ENCODE measurements around the gene ZNF292.
"Not testable (repeated sequence)": the region's sequence is repeated elsewhere in the genome, so short reads cannot be mapped to it uniquely, and the experiment has no call there.

Gene ZNF292

GRCh38 chr6:87164004-87164403 is 8.6 kb downstream of the ZNF292 start:
- DNase-seq (ENCODE audit: low read depth) = no peak

DNA sequence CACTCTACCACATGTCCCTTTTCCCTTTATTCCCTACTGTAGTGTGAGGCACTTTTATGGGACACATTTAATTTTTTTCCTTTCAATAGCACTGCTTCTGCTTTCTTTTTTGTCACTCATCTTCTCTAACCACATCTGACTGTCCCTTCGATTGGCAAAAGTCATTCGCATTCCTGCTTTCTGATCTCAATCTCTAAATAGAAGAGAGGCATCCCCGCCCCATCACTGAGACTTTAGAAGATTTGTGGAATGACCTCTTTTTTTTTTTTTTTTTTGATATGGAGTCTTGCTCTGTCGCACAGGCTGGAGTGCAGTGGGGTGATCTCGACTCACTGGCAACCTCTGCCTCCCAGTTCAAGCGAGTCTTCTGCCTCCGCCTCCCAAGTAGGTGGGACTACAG is 9.1 kb downstream of the ZNF292 start:
- no peak for DNase-seq (ENCODE audit: low read depth)

DNA sequence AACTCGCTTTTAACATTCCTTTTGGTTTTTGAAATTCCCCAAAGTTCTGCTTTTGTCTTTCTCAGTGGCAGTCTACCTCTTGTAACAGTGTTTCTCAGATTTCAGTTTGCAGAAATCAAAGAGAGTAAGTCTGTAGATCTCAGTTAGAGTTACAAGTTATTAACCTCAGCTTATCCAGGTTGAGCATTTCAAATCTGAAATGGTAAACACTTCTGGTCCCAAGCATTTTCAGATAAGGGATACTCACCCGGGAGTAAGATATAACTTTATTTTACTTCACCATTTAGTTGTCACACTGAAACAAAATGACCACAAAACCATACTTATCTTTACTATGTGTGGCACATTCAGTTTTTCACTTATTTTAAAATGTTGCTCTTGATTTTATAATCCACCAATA is 9.8 kb downstream of the ZNF292 start:
- no peak for DNase-seq (ENCODE audit: low read depth)

- DNase-seq (ENCODE audit: low read depth) = no peak
Observed at GRCh38 chr6:87171938-87172633, 16.7 kb downstream of the ZNF292 start.

DNA sequence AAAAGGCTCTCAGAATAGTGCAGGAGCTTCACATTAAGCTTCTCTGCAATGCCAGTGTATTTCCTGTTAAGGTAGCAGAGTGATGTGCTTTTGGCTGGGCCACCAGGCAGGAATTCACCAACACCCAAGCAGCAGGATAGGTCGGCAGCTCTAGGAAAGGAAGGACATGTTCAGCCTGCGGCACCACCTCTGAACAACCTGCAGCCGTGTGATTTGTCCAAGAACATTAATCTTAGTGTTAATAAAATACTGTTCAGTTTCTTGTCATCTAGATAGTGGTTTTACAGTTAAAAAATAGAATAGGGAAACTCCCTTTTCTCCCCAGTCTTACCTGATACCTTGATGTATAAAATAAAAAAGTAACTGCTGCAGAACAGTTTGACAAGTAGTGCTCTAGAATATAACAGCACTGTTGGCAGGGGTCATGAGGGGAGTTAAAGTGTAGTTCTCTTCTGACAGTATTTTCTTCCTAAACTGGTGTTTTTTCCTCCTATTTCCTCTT is 18.8 kb downstream of the ZNF292 start:
- no peak for DNase-seq (ENCODE audit: low read depth)

GRCh38 chr6:87176493-87176892 is 21.1 kb downstream of the ZNF292 start:
- DNase-seq (ENCODE audit: low read depth) = no peak

- no peak for DNase-seq (ENCODE audit: low read depth)
Observed at GRCh38 chr6:87180105-87180728, 24.9 kb downstream of the ZNF292 start.

- no peak for DNase-seq (ENCODE audit: low read depth)
Observed at GRCh38 chr6:87181903-87182302, 26.5 kb downstream of the ZNF292 start.

GRCh38 chr6:87182321-87182720 is 27.0 kb downstream of the ZNF292 start:
- DNase-seq (ENCODE audit: low read depth) = no peak

DNA sequence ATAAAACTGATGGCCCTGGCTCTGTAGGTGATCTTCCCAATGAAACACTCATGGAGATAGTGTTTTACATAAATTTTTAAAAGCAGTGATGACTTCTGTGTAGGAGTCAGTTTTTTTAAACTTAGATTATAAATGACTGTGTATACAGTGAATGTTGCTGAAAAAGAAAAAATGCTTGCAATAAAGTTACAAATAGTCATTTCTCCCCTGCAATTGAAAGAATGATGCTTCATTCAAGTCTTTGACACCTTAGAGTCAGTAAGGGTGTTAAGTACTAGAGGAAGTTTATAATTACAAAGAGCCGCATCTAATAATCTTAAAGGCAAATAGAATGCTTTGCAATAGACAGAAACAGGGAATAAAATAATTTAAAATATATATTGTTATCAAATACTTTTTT is 27.6 kb downstream of the ZNF292 start:
- DNase-seq (ENCODE audit: low read depth) = no peak

GRCh38 chr6:87183687-87184086 is 28.3 kb downstream of the ZNF292 start:
- no peak for DNase-seq (ENCODE audit: low read depth)

DNA sequence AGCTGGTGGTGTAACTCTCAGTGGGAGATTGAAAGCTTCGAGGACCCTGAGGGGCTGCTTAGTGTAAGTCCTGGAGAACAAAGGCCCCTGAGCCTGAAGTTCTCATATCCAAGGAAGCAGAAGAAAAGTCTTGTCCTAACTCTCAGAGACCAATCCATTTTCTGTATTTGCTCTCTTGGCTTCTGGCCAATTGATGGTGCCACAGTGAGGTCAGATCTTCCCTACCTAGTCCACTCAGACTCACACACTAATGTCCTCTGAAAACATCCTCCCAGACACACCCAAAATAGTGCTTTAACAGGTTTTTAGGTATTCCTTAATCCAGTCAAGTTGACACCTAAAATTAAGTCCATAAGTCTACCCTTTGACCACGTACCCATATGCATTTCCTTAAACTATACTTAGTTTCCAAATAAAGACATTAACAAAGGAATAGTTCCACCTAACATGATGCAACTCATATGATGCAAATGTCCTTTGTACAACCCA is 29.4 kb downstream of the ZNF292 start:
- DNase-seq (ENCODE audit: low read depth) = no peak

DNA sequence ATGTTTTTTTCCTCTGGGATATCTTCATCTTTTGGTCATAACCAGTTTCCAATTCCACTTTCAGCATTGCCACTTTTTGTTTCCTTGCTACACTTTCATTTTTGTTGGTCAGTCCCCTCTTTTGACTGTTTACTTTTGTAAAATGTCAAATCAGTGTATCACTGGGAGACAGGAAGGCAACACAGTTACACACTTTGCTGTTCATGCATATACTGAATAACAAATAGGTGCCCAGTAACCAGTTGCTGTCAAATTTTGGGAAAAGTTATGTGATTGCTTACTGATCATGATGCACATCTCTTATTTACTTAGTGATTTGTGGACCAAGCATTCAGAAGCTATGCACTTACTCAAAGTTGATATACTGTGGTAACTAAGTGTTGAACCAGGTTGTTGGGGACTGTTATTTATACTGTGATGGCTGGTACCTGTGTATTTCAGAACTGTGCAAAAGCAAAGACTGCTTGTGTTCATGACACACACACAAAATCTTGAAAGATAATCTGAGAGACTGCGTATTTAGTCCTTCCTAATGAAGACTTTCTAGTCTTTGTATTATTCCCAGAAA is 41.0 kb downstream of the ZNF292 start:
- DNase-seq (ENCODE audit: low read depth) = no peak

DNA sequence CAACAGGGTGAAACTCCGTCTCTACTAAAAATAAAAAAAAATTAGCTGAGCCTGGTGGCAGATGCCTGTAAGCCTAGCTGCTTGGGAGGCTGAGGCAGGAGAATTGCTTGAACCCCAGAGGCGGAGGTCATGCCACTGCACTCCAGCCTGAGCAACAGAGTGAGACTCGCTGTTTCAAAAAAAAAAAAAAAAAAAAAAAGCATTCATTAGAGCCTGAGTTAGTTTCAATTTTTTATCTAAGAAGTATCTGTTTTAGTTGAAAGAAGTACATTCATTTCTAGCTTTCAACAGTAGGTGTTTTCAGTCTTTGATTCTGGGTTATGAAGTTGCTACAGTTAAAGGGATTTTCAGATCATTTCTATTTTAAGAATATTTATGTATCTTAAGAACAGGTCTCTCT is 42.2 kb downstream of the ZNF292 start:
- no peak for DNase-seq (ENCODE audit: low read depth)

- not testable (repeated sequence) for DNase-seq (ENCODE audit: low read depth)
Observed at GRCh38 chr6:87198022-87198810, 42.9 kb downstream of the ZNF292 start.

- no peak for DNase-seq (ENCODE audit: low read depth)
Observed at GRCh38 chr6:87199787-87200186, 44.4 kb downstream of the ZNF292 start.

DNA sequence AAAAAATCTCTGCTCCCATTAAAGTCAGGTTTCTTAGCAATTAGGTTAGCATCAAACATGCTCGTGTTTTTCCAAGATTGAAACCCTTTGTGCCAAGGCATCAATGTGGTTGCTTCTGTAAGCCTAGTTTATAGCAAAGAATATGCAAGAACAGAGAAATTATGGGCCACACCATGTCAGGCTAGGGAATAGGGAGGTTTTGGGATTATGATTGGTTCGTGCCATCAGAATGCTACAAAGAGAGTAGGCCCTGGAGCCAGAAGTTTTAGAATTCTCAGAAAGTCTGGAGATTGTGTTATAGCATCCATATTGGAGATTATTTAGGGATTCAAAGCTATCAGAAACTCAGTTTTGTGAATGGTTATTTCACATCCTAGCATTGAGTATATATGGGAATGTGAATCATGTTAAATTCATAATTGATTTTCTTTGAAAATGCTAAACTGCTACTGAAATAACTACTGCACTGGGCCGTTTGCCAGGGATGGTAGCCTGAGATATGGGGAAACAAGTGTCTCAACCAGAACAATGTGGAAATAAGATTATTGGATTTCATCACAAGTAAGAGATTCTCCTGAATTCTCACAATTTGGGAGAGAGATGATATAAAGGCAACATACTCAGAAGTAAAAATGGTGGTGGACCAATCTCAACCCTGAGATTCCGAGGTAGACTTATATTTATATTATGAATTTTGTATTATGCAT is 45.3 kb downstream of the ZNF292 start:
- DNase-seq (ENCODE audit: low read depth) = no peak

- DNase-seq (ENCODE audit: low read depth) = no peak
Observed at GRCh38 chr6:87203448-87204023, 48.2 kb downstream of the ZNF292 start.

GRCh38 chr6:87209812-87210211 is 54.4 kb downstream of the ZNF292 start:
- DNase-seq (ENCODE audit: low read depth) = no peak

GRCh38 chr6:87210979-87211378 is 55.6 kb downstream of the ZNF292 start:
- DNase-seq (ENCODE audit: low read depth) = no peak

- no peak for DNase-seq (ENCODE audit: low read depth)
Observed at GRCh38 chr6:87212596-87212995, 57.2 kb downstream of the ZNF292 start.
